HFFc6 (cell line): ENCODE results near the gene HIVEP1. TPM values are rescaled to one million over a fixed set of nuclear protein-coding genes. Genes with fewer than 3 reads are reported as not detected.

Experiments used
- DNase-seq: peaks from one replicate; pipeline ENCODE4 v3.0.0-alpha.2; 2018
- H3K27ac Mint-ChIP-seq: 2 replicates; pipeline ENCODE4 v1.8.0; 2020; ENCODE audit warnings: mild to moderate bottlenecking, mixed read lengths
- H3K27me3 Mint-ChIP-seq: 2 replicates; pipeline ENCODE4 v1.8.0; 2021; ENCODE audit warnings: mild to moderate bottlenecking, moderate library complexity, mixed read lengths; ENCODE audit not compliant: insufficient read depth
- H3K36me3 Mint-ChIP-seq: 2 replicates; pipeline ENCODE4 v1.8.0; 2021; ENCODE audit warnings: low read depth, mixed read lengths
- H3K4me1 Mint-ChIP-seq: 2 replicates; pipeline ENCODE4 v1.8.0; 2020; ENCODE audit warnings: low read depth, mixed read lengths
- H3K4me3 Mint-ChIP-seq: 2 replicates; pipeline ENCODE4 v1.8.0; 2020; ENCODE audit warnings: mild to moderate bottlenecking, moderate library complexity, mixed read lengths
- H3K9me3 Mint-ChIP-seq: 2 replicates; pipeline ENCODE4 v1.8.0; 2020; ENCODE audit warnings: mild to moderate bottlenecking, mixed read lengths
- CTCF ChIP-seq: fragments of 200-600 bp; sonication (generic); IDR thresholded peaks from 2 replicates; pipeline ENCODE4 v1.5.0; 2021; ENCODE audit warnings: antibody characterized with exemption, mild to moderate bottlenecking
- total RNA-seq, 6 experiments: library from RNA; stranded (reverse); fragmentation: NEBNext Ultra II Directional; extraction: Animal tissue kit (Norgen Biotek cat#: 25700); gene quantifications; 2 replicates in 1 of 6; 3 replicates in 5 of 6; pipeline ENCODE4 v1.2.3, GENCODE V29; 2021

HIVEP1 gene
- total RNA-seq, 6 experiments from 2014 or later: 10.3 to 19.9 (median 11.8) TPM

GRCh38 chr6:12048609-12049008 is 36.5 kb downstream of the HIVEP1 start:
- Mint-ChIP-seq H3K4me1 (peaks cover 35% of the 10 kb centered on the region), H3K36me3 (no peaks in the 10 kb centered on the region), H3K27me3 (no peaks in the 10 kb centered on the region), H3K27ac (peak overlapping the region; percentile 44; the same call in 1 of the 2 replicates), H3K4me3 (no peak overlapping the region), H3K9me3 (no peaks in the 10 kb centered on the region)
- DNase-seq: no peak
- no peak for TF ChIP-seq CTCF

GRCh38 chr6:12049165-12049564 is 37.1 kb downstream of the HIVEP1 start:
- H3K27ac Mint-ChIP-seq: no peak overlapping the region
- H3K27me3 Mint-ChIP-seq: no peaks in the 10 kb centered on the region
- H3K36me3 Mint-ChIP-seq: no peaks in the 10 kb centered on the region
- no peak overlapping the region for H3K4me3 Mint-ChIP-seq
- peaks cover 35% of the 10 kb centered on the region for H3K4me1 Mint-ChIP-seq
- no peak for DNase-seq
- TF ChIP-seq CTCF: no peak
- H3K9me3 Mint-ChIP-seq: no peaks in the 10 kb centered on the region

- Mint-ChIP-seq H3K9me3 (no peaks in the 10 kb centered on the region), H3K27ac (no peak overlapping the region)
Measured at GRCh38 chr6:12051861-12052368, 39.8 kb downstream of the HIVEP1 start.

GRCh38 chr6:12058172-12058961 is 46.3 kb downstream of the HIVEP1 start:
- no peak overlapping the region for H3K27ac Mint-ChIP-seq
- H3K4me3 Mint-ChIP-seq: no peak overlapping the region
- peaks cover 11% of the 10 kb centered on the region for H3K4me1 Mint-ChIP-seq
- H3K27me3 Mint-ChIP-seq: no peaks in the 10 kb centered on the region
- no peaks in the 10 kb centered on the region for H3K9me3 Mint-ChIP-seq
- no peak for TF ChIP-seq CTCF
- peaks cover 2% of the 10 kb centered on the region; the same call in 1 of the 2 replicates for H3K36me3 Mint-ChIP-seq
- DNase-seq: no peak

More at GRCh38 chr6:12051861-12052368, 39.8 kb downstream of the HIVEP1 start:
- no peak overlapping the region for H3K4me3 Mint-ChIP-seq
- H3K36me3 Mint-ChIP-seq: no peaks in the 10 kb centered on the region
- peaks cover 22% of the 10 kb centered on the region for H3K4me1 Mint-ChIP-seq
- no peak for DNase-seq
- H3K27me3 Mint-ChIP-seq: no peaks in the 10 kb centered on the region
- no peak for TF ChIP-seq CTCF

GRCh38 chr6:12060780-12061609 is 48.9 kb downstream of the HIVEP1 start:
- peaks cover 5% of the 10 kb centered on the region; the same call in 1 of the 2 replicates for H3K36me3 Mint-ChIP-seq
- DNase-seq: no peak
- H3K27ac Mint-ChIP-seq: no peak overlapping the region
- H3K9me3 Mint-ChIP-seq: no peaks in the 10 kb centered on the region
- no peaks in the 10 kb centered on the region for H3K27me3 Mint-ChIP-seq
- TF ChIP-seq CTCF: no peak
- no peak overlapping the region for H3K4me3 Mint-ChIP-seq
- peaks cover 38% of the 10 kb centered on the region for H3K4me1 Mint-ChIP-seq
